GM10266 (cell line): Measurements from ENCODE around the gene DNAJC24.

ENCODE experiments used
- DNase-seq: peaks from one replicate; pipeline ENCODE4 v3.0.0; 2012; ENCODE audit errors: extremely low spot score
- TF ChIP-seq, protein P1 (sequence below): IDR thresholded peaks from 2 replicates; pipeline ENCODE4 v1.5.1; 2012; ENCODE audit warnings: mild to moderate bottlenecking, low read depth; ENCODE audit not compliant: control insufficient read depth, insufficient read depth; ENCODE audit errors: missing control alignments

The DNAJC24 gene

GRCh38 chr11:31337806-31338205, 31.9 kb upstream of the DNAJC24 start:
- no peak for DNase-seq
- TF ChIP-seq, protein P1, sequence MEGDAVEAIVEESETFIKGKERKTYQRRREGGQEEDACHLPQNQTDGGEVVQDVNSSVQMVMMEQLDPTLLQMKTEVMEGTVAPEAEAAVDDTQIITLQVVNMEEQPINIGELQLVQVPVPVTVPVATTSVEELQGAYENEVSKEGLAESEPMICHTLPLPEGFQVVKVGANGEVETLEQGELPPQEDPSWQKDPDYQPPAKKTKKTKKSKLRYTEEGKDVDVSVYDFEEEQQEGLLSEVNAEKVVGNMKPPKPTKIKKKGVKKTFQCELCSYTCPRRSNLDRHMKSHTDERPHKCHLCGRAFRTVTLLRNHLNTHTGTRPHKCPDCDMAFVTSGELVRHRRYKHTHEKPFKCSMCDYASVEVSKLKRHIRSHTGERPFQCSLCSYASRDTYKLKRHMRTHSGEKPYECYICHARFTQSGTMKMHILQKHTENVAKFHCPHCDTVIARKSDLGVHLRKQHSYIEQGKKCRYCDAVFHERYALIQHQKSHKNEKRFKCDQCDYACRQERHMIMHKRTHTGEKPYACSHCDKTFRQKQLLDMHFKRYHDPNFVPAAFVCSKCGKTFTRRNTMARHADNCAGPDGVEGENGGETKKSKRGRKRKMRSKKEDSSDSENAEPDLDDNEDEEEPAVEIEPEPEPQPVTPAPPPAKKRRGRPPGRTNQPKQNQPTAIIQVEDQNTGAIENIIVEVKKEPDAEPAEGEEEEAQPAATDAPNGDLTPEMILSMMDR = no peak

DNA sequence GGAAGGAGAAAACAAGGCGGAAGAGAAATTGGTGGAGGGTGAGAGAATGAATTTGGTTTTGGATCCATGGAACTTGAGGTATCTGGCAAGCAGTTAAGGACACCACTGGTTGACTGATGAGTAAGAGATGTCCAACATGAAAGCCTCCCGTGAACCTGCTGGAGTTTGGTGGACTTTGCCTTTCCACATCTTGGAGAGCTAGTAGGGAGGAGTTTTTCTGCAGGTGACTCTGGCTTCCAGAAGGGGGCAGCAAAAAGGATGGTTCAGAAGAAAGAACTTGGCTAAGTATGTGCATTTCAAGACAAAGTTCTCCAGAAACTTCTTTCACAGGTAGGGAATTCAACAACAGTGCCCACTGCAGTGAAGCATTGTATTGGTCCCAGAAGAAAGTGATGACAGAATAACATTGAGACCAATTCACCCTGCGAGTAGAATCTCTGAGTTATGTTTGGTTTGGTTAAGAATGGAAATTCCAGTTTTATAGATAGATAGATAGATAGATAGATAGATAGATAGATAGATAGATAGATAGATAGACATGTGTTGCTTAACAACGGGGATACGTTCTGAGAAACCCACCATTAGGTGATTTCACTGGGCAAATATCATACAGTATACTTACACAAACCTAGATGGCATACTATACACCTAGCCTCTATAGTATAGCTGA, 28.6 kb upstream of the DNAJC24 start:
- TF ChIP-seq, protein P1 = peak; percentile 63
- peak; percentile 20 for DNase-seq

- DNase-seq = no peak
- TF ChIP-seq, protein P1 = no peak
These were observed 18.5 kb upstream of the DNAJC24 start for GRCh38 chr11:31351168-31351567.

DNA sequence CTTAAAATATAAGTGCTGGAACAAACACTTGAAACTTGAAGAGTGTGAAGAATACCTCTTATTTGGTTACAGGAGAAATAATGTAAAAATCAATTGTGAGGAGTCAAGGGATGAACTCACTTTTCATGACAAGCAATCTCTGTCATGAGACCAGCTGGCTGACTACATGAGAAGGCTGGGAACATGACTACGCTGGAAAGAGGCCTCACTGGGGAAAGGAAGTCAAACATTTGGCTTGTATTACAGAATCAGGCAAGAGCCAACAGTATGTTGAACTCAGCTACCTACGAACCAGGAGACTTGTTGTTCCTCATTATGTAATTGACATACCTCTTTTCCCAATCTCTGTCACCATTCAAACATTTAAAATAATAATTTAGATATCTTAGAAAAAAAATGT, 14.5 kb upstream of the DNAJC24 start:
- no peak for DNase-seq
- TF ChIP-seq, protein P1 = no peak

DNA sequence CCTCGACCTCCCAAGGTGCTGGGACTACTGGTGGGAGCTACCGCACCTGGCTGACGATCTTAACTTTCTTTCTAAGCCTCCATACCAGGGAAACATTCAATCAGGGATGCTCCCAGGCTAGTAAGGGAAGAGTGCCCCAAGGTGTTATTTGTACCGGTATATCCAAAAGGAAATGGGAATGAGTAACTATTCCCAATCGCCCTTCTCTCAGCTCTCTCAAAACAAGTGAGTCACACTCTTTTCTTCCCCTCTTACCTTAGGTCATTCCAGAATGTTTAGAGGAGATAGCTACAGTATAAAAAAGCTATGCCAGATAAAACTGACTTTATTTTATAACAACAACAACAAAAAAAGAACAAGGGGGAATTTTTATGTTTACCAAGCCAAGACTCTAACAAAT, 13.8 kb upstream of the DNAJC24 start:
- DNase-seq = no peak
- TF ChIP-seq, protein P1 = no peak

DNA sequence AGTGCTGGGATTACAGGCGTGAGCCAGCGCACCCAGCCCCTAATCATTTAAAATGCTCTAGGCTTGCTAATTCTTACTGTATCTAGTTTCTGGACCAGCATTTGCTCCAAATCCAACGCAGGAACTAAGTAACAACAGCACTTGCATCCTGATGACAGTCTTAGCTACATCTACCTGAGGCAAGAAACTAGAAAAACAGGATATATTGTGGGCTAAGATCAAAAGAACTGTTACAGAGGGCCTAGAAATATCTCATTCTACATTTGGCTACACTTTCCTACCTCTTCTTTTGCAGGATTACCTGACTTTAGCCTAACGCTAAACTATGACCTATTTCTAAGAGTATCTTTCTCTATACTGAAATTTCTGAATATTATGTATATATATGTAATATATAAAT, 7.9 kb upstream of the DNAJC24 start:
- TF ChIP-seq, protein P1 = no peak
- DNase-seq = no peak

- TF ChIP-seq, protein P1 = no peak
- DNase-seq = no peak
These were observed 2.9 kb upstream of the DNAJC24 start for GRCh38 chr11:31366795-31367194.
